HUDEP-2 (cell line): ENCODE measurements around the gene HMHB1.

Source experiments
- DNase-seq, 76 experiments: peaks; one replicate each; lab custom pipeline; 2025; ENCODE audit not compliant: unreplicated experiment in 76 of 76; lab: John Stamatoyannopoulos, UW

HMHB1 gene

DNA sequence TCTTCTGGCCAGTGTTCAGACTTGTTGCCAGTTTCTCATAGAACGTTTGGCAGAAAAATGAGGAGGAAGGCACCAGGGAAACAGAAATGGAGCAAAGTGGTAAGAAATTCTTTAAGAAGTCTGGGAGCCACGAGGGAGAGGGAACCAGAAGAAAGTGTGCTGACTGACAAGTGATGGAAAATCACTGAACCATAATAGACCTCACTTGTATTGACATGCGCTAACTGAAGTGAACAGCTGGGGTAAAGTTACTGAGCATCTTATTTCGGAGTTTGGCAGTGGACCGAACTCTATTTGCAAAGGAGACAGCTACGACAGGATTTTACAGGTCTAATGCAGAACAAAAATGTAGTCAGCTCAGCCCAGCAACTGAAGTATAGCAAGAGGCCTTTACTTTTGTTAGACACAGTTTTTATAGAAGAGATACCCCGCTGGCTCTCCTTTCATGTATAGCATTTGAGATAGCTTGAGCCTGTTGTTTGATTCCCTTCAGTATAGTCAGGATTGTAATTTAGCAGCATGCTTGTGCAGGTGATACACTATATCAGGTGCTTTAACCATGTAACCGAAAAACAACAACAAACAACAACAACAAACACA is 53.6 kb downstream of the HMHB1 start:
- no peak for DNase-seq
